HepG2 (cell line): ENCODE data around the gene COCH. TPM values are rescaled to one million over a fixed set of nuclear protein-coding genes. Genes with fewer than 3 reads are reported as not detected.
A peak's percentile ranks its signal among the peaks of the same experiment; 100 is the strongest.

Experiments
- ATAC-seq: fragments of 200-7000 bp; cut with Tn5 transposase; 3 replicates; pipeline ENCODE4 v1.9.1; 2020; ENCODE audit warnings: mild to moderate bottlenecking, moderate library complexity
- BruUV-seq: library from RNA; stranded (reverse); fragments of 400-500 nt; replicated peaks from 2 replicates; lab custom pipeline; 2021; lab: Mats Ljungman, UMichigan
- CTCF ChIA-PET: fragments of 300-600 bp; formaldehyde crosslinking; extraction: SDS; loops from one replicate; lab custom pipeline; 2021; ENCODE audit warnings: low total read pairs, inconsistent platforms, low intra/inter-chr PET ratio; lab: Yijun Ruan, JAX
- POLR2A ChIA-PET: fragments of 350-600 bp; sonication (Branson Sonifier 250); formaldehyde crosslinking; loops from one replicate; lab custom pipeline; 2020; ENCODE audit warnings: antibody characterized with exemption, inconsistent platforms; lab: Yijun Ruan, JAX
- DNase-seq: peaks from one replicate; pipeline ENCODE4 v3.0.0-alpha.2; 2015; ENCODE audit warnings: low spot score
- FAIRE-seq: peaks from 3 replicates; lab custom pipeline; 2011; peaks lifted over from hg19 to GRCh38; lab: Jason Lieb, UNC
- H2AFZ ChIP-seq: one replicate; pipeline ENCODE4 v1.6.1; 2011; ENCODE audit warnings: low read length, inconsistent platforms
- H3K27ac ChIP-seq: fragments of 300-600 bp; 3 replicates; pipeline ENCODE4 v1.8.0; 2011; ENCODE audit warnings: mixed run types, mild to moderate bottlenecking, mixed read lengths, low read length, inconsistent platforms; ENCODE audit not compliant: insufficient read depth; ENCODE audit errors: extremely low read length
- H3K27me3 ChIP-seq, 2 experiments: fragments of 200-600 bp in 1 of 2; 2 replicates in 1 of 2; 3 replicates in 1 of 2; pipeline versions ENCODE4 v1.6.0 to v1.8.0; 2011; ENCODE audit warnings: low read length in 2 of 2, mild to moderate bottlenecking in 2 of 2, moderate library complexity in 2 of 2, inconsistent platforms in 1 of 2; ENCODE audit not compliant: insufficient read depth in 2 of 2, control insufficient read depth in 1 of 2
- H3K36me3 ChIP-seq, 2 experiments: fragments of 200-600 bp in 1 of 2; replicated peaks in 1 of 2; 2 replicates in 1 of 2; 3 replicates in 1 of 2; pipeline versions ENCODE4 v1.5.1 to v1.8.0; 2011; ENCODE audit warnings: low read length in 2 of 2, inconsistent platforms in 1 of 2; ENCODE audit not compliant: insufficient read depth in 2 of 2, control insufficient read depth in 1 of 2
- H3K4me1 ChIP-seq: 2 replicates; pipeline ENCODE4 v1.5.1; 2012; ENCODE audit warnings: low read length, inconsistent platforms; ENCODE audit not compliant: insufficient read depth
- H3K4me2 ChIP-seq: 2 replicates; pipeline ENCODE4 v1.6.0; 2011; ENCODE audit warnings: low read depth, low read length, inconsistent platforms
- H3K4me3 ChIP-seq, 3 experiments: fragments of 200-600 bp in 1 of 3; sonication (generic), shearing (Covaris generic) in 1 of 3; replicated peaks in 1 of 3; 2 replicates each; pipeline ENCODE4 v1.5.1; 2011 to 2016; ENCODE audit warnings: low read length in 3 of 3, inconsistent platforms in 2 of 3, low read depth in 2 of 3, mild to moderate bottlenecking in 2 of 3, control low read depth in 1 of 3, mixed read lengths in 1 of 3; ENCODE audit not compliant: insufficient read depth in 1 of 3
- H3K79me2 ChIP-seq: one replicate; pipeline ENCODE4 v1.6.1; 2011; ENCODE audit warnings: low read length, inconsistent platforms; ENCODE audit not compliant: insufficient read depth
- H3K9ac ChIP-seq: 2 replicates; pipeline ENCODE4 v1.6.0; 2011; ENCODE audit warnings: mild to moderate bottlenecking, low read depth, low read length, inconsistent platforms; ENCODE audit not compliant: insufficient read depth
- H3K9me3 ChIP-seq: 2 replicates; pipeline ENCODE4 v1.5.1; 2012; ENCODE audit warnings: mild to moderate bottlenecking, low read length
- H4K20me1 ChIP-seq: 2 replicates; pipeline ENCODE4 v1.6.0; 2011; ENCODE audit warnings: inconsistent platforms, mild to moderate bottlenecking, low read length, moderate library complexity; ENCODE audit not compliant: insufficient read depth
- AGO2 ChIP-seq: fragments of 200-400 bp; formaldehyde crosslinking; optimal IDR thresholded peaks from 2 replicates; pipeline ENCODE3; 2017; ENCODE audit warnings: mild to moderate bottlenecking, low read depth, low read length, moderate library complexity
- KAT7 ChIP-seq: IDR thresholded peaks from 2 replicates; pipeline ENCODE4 v1.6.1; 2018; ENCODE audit warnings: borderline replicate concordance, missing compliant biosample characterization
- MEF2D ChIP-seq: sonication (generic); formaldehyde crosslinking; IDR thresholded peaks from 2 replicates; pipeline ENCODE4 v1.5.1; 2020; ENCODE audit warnings: mild to moderate bottlenecking, missing genetic modification reagents
- NKX3-1 ChIP-seq: sonication (generic); formaldehyde crosslinking; IDR thresholded peaks from 2 replicates; pipeline ENCODE4 v1.5.0; 2020; ENCODE audit warnings: missing genetic modification reagents
- RFXANK ChIP-seq: IDR thresholded peaks from 2 replicates; pipeline ENCODE4 v1.6.1; 2016
- STAT5B ChIP-seq: sonication (generic); formaldehyde crosslinking; IDR thresholded peaks from 2 replicates; pipeline ENCODE4 v1.4.0; 2020; ENCODE audit warnings: missing genetic modification reagents
- TOPORS ChIP-seq: sonication (generic); formaldehyde crosslinking; IDR thresholded peaks from 2 replicates; pipeline ENCODE4 v1.8.0; 2023; ENCODE audit warnings: mild to moderate bottlenecking, missing genetic modification reagents
- ZNF12 ChIP-seq: sonication (generic); formaldehyde crosslinking; IDR thresholded peaks from 2 replicates; pipeline ENCODE4 v1.5.0; 2020; ENCODE audit warnings: missing genetic modification reagents
- ZNF333 ChIP-seq: sonication (generic); formaldehyde crosslinking; IDR thresholded peaks from 2 replicates; pipeline ENCODE4 v1.4.0; 2020; ENCODE audit warnings: mild to moderate bottlenecking, missing genetic modification reagents, borderline replicate concordance
- ZNF337 ChIP-seq: sonication (generic); formaldehyde crosslinking; IDR thresholded peaks from 2 replicates; pipeline ENCODE4 v1.5.1; 2020; ENCODE audit warnings: missing genetic modification reagents, low read depth, mild to moderate bottlenecking, borderline replicate concordance
- ZNF670 ChIP-seq: sonication (generic); formaldehyde crosslinking; IDR thresholded peaks from 2 replicates; pipeline ENCODE4 v1.8.0; 2022; ENCODE audit warnings: mild to moderate bottlenecking, missing genetic modification reagents, borderline replicate concordance
- ZNF7 ChIP-seq: IDR thresholded peaks from 2 replicates; pipeline ENCODE4 v1.6.1; 2016; ENCODE audit warnings: missing biosample characterization, missing genetic modification reagents
- ZSCAN29 ChIP-seq: sonication (generic); formaldehyde crosslinking; conservative IDR thresholded peaks from 2 replicates; pipeline ENCODE4 v1.4.0; 2020; ENCODE audit warnings: mild to moderate bottlenecking, missing genetic modification reagents
- WGBS: methylation state at CpG from one replicate; pipeline ENCODE4 v1.1.6; 2017; ENCODE audit warnings: low lambda C conversion rate; 5-methylcytosine and 5-hydroxymethylcytosine counted together
- in situ Hi-C: cut with HindIII; loops from 2 replicates; pipeline ENCODE4 v1.10.0; 2017; ENCODE audit warnings: low pct_unique_long_range_greater_than_20kb; ENCODE audit not compliant: extremely low pct_ligation_motif_present
- intact Hi-C: fragments of 100-400 bp; cut with micrococcal nuclease; formaldehyde crosslinking; loops from one replicate; pipeline ENCODE4 v1.10.0; 2022; ENCODE audit not compliant: unreplicated experiment
- polyA plus RNA-seq, 8 experiments: library from polyadenylated mRNA; depleted of rRNA in 3 of 8; stranded (reverse) in 7 of 8; unstranded in 1 of 8; fragments of >200 nt; fragmentation: Illumina TruSeq in 4 of 8; extraction: Trizol in 4 of 8; gene quantifications; 2 replicates each; pipeline versions ENCODE4 v1.2.1 to v1.2.3, GENCODE V29; 2011 to 2016; ENCODE audit warnings: low read depth in 4 of 8, missing spikeins in 1 of 8, mixed read lengths in 1 of 8; ENCODE audit not compliant: insufficient read depth in 1 of 8
- total RNA-seq, 5 experiments: library from RNA; depleted of rRNA; stranded (reverse); fragments of >200 nt; fragmentation: Illumina TruSeq; extraction: Trizol; gene quantifications; 2 replicates each; pipeline ENCODE4 v1.2.3, GENCODE V29; 2016; ENCODE audit warnings: low read depth in 1 of 5
- TF ChIP-seq, protein P1 (sequence below): sonication (generic); formaldehyde crosslinking; IDR thresholded peaks from 2 replicates; pipeline ENCODE4 v1.4.0; 2020; ENCODE audit warnings: mild to moderate bottlenecking, missing genetic modification reagents, borderline replicate concordance
- TF ChIP-seq, protein P2 (sequence below): sonication (generic); formaldehyde crosslinking; IDR thresholded peaks from 2 replicates; pipeline ENCODE4 v1.5.0; 2020; ENCODE audit warnings: missing genetic modification reagents
- TF ChIP-seq, protein P3 (sequence below): IDR thresholded peaks from 2 replicates; pipeline ENCODE4 v1.6.1; 2016; ENCODE audit warnings: missing compliant biosample characterization, missing genetic modification reagents, borderline replicate concordance
- TF ChIP-seq, protein P4 (sequence below): sonication (generic); formaldehyde crosslinking; conservative IDR thresholded peaks from 2 replicates; pipeline ENCODE4 v1.5.0; 2020; ENCODE audit warnings: missing genetic modification reagents

The COCH gene
- total and polyA plus RNA-seq, 2 of the 13 experiments (the other 11 are each of a cell fraction or from before 2014, with no cell fraction given) = 78.2 to 79.3 TPM

DNA sequence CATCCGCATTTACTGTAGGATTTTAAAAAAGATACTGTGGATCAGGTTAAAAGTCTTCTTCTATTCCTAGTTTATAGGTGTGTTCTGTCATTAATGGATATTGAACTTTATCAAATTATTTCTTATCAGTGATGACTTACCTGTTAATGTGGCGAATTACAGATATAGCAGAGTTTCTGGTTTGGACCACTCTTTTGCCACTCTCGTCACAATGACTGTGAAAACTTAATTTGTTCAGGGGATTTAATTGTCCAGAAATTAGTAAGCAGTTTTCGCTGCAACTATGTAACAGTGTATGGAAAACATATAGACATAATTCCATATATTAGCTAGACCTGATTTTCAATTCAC lies 14.9 kb downstream of the COCH start:
- CTCF ChIA-PET = no interaction called here
- BruUV-seq = no TSS peak
- Histone ChIP-seq H3K36me3 (peaks cover 2 to 4% of the 10 kb centered on the region in 2 experiments; a peak in 2 of 5 replicates), H3K4me1 (peaks cover 24% of the 10 kb centered on the region), H3K9me3 (no peaks in the 10 kb centered on the region), H4K20me1 (no peaks in the 10 kb centered on the region), H3K27me3 (no peaks in the 10 kb centered on the region), H2AFZ (no peak overlapping the region), H3K4me3 (no peak overlapping the region), H3K4me2 (peak overlapping the region; percentile 1; the same call in 1 of the 2 replicates), H3K79me2 (no peaks in the 10 kb centered on the region), H3K9ac (no peak overlapping the region), H3K27ac (no peak overlapping the region)
- DNase-seq = no peak
- intact Hi-C loops = no loop called here
- no peak for ATAC-seq
- POLR2A ChIA-PET = no interaction called here
- no peak for FAIRE-seq
- in situ Hi-C loops = no loop called here
- 72% methylated on average over 4 of the region's 4 CpGs for WGBS
- TF ChIP-seq, protein P1, sequence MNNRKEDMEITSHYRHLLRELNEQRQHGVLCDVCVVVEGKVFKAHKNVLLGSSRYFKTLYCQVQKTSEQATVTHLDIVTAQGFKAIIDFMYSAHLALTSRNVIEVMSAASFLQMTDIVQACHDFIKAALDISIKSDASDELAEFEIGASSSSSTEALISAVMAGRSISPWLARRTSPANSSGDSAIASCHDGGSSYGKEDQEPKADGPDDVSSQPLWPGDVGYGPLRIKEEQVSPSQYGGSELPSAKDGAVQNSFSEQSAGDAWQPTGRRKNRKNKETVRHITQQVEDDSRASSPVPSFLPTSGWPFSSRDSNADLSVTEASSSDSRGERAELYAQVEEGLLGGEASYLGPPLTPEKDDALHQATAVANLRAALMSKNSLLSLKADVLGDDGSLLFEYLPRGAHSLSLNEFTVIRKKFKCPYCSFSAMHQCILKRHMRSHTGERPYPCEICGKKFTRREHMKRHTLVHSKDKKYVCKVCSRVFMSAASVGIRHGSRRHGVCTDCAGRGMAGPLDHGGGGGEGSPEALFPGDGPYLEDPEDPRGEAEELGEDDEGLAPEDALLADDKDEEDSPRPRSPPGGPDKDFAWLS (CRISPR knock-in tag) = no peak
- TF ChIP-seq NKX3-1 (CRISPR knock-in tag) (no peak), ZSCAN29 (0 out of 2 replicates have a peak, but pooled peaks have one; percentile 68), STAT5B (0 out of 2 replicates have a peak, but pooled peaks have one; percentile 4), ZNF333 (CRISPR knock-in tag) (no peak), ZNF7 (CRISPR knock-in tag) (no peak), AGO2 (peak; percentile 41), TOPORS (CRISPR knock-in tag) (0 out of 2 replicates have a peak, but pooled peaks have one; percentile 43), ZNF12 (CRISPR knock-in tag) (peak; percentile 32; the same call in 1 of the 2 replicates), MEF2D (CRISPR knock-in tag) (no peak), KAT7 (CRISPR knock-in tag) (no peak), ZNF670 (0 out of 2 replicates have a peak, but pooled peaks have one; percentile 27), ZNF337 (CRISPR knock-in tag) (0 out of 2 replicates have a peak, but pooled peaks have one; percentile 55), RFXANK (CRISPR knock-in tag) (no peak)
- TF ChIP-seq, protein P2, sequence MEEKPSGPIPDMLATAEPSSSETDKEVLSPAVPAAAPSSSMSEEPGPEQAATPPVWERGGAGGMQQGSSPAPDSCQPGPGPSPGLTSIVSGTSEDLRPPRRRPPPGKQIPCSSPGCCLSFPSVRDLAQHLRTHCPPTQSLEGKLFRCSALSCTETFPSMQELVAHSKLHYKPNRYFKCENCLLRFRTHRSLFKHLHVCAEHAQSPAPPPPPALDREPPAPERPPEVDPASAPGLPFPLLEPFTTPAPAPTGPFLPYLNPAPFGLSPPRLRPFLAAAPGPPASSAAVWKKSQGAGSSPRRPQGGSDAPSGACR (CRISPR knock-in tag) = no peak
- TF ChIP-seq, protein P3, sequence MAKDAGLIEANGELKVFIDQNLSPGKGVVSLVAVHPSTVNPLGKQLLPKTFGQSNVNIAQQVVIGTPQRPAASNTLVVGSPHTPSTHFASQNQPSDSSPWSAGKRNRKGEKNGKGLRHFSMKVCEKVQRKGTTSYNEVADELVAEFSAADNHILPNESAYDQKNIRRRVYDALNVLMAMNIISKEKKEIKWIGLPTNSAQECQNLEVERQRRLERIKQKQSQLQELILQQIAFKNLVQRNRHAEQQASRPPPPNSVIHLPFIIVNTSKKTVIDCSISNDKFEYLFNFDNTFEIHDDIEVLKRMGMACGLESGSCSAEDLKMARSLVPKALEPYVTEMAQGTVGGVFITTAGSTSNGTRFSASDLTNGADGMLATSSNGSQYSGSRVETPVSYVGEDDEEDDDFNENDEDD (CRISPR knock-in tag) = no peak
- TF ChIP-seq, protein P4, sequence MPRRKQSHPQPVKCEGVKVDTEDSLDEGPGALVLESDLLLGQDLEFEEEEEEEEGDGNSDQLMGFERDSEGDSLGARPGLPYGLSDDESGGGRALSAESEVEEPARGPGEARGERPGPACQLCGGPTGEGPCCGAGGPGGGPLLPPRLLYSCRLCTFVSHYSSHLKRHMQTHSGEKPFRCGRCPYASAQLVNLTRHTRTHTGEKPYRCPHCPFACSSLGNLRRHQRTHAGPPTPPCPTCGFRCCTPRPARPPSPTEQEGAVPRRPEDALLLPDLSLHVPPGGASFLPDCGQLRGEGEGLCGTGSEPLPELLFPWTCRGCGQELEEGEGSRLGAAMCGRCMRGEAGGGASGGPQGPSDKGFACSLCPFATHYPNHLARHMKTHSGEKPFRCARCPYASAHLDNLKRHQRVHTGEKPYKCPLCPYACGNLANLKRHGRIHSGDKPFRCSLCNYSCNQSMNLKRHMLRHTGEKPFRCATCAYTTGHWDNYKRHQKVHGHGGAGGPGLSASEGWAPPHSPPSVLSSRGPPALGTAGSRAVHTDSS (CRISPR knock-in tag) = no peak
